Activated CD4-positive, alpha-beta memory T cell treated with anti-CD3 and anti-CD28 coated beads, Interleukin-2, amount 10 ng/mL, durations not matched to agents 7 days and 5 days (primary cell): ENCODE results near the gene RIN1. TPM values are rescaled to one million over a fixed set of nuclear protein-coding genes. Genes with fewer than 3 reads are reported as not detected.
"Not testable (repeated sequence)": the region's sequence is repeated elsewhere in the genome, so short reads cannot be mapped to it uniquely, and the experiment has no call there.

Experiments
- CTCF ChIA-PET: fragments of 350-600 bp; sonication (Branson Sonifier 250); formaldehyde crosslinking; loops from one replicate; lab custom pipeline; 2021; ENCODE audit warnings: antibody characterized with exemption, inconsistent platforms; lab: Charles Lee
- POLR2A ChIA-PET: fragments of 350-600 bp; sonication (Branson Sonifier 250); formaldehyde crosslinking; loops from one replicate; lab custom pipeline; 2021; ENCODE audit warnings: antibody characterized with exemption; lab: Charles Lee
- DNase-seq: peaks from one replicate; pipeline ENCODE4 v3.0.0-alpha.2; 2020
- H3K27ac Mint-ChIP-seq: one replicate; pipeline ENCODE4 v1.8.0; 2021; ENCODE audit warnings: mild to moderate bottlenecking, mixed read lengths
- H3K27me3 Mint-ChIP-seq: one replicate; pipeline ENCODE4 v1.8.0; 2021; ENCODE audit warnings: mixed read lengths
- H3K36me3 Mint-ChIP-seq: one replicate; pipeline ENCODE4 v1.8.0; 2021; ENCODE audit warnings: low read depth, mixed read lengths
- H3K4me1 Mint-ChIP-seq: one replicate; pipeline ENCODE4 v1.8.0; 2021; ENCODE audit warnings: mixed read lengths
- H3K4me3 Mint-ChIP-seq: one replicate; pipeline ENCODE4 v1.8.0; 2021; ENCODE audit warnings: mild to moderate bottlenecking, mixed read lengths
- H3K9me3 Mint-ChIP-seq: one replicate; pipeline ENCODE4 v1.8.0; 2021; ENCODE audit warnings: mixed read lengths
- total RNA-seq, 2 experiments: library from RNA; stranded (reverse); gene quantifications; one replicate each; pipeline ENCODE4 v1.2.3, GENCODE V29; 2021

The RIN1 gene, protein sequence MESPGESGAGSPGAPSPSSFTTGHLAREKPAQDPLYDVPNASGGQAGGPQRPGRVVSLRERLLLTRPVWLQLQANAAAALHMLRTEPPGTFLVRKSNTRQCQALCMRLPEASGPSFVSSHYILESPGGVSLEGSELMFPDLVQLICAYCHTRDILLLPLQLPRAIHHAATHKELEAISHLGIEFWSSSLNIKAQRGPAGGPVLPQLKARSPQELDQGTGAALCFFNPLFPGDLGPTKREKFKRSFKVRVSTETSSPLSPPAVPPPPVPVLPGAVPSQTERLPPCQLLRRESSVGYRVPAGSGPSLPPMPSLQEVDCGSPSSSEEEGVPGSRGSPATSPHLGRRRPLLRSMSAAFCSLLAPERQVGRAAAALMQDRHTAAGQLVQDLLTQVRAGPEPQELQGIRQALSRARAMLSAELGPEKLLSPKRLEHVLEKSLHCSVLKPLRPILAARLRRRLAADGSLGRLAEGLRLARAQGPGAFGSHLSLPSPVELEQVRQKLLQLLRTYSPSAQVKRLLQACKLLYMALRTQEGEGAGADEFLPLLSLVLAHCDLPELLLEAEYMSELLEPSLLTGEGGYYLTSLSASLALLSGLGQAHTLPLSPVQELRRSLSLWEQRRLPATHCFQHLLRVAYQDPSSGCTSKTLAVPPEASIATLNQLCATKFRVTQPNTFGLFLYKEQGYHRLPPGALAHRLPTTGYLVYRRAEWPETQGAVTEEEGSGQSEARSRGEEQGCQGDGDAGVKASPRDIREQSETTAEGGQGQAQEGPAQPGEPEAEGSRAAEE
- under 1 TPM; 0.43 to 0.73 TPM for total RNA-seq

GRCh38 chr11:66336234-66337102 lies at the start of gene RIN1:
Gene RIN1, minus strand, starts transcription at chr11:66336434. Its CDS starts 32 bp downstream, at chr11:66336402.
- ChIA-PET CTCF (interaction anchor here (0.6 to 2.2 kb wide), 3 partner anchors 24 to 84 kb away, joined by 3 to 23 read pairs (median 4); no protein-coding TSS in a partner anchor), POLR2A (interaction anchor here (0.7 to 3.8 kb wide), 6 partner anchors 7 to 47 kb away, joined by 3 to 19 read pairs (median 4); partner anchors contain the start of genes BRMS1 and SLC29A2)
- peak within 1 kb of the TSS; percentile 21 for H3K27ac Mint-ChIP-seq
- DNase-seq: peak; percentile 70
- no peaks in the 10 kb centered on the region for H3K9me3 Mint-ChIP-seq
- H3K4me3 Mint-ChIP-seq: no peak within 1 kb of the TSS
- peaks cover 25% of the 10 kb centered on the region for H3K4me1 Mint-ChIP-seq
- H3K36me3 Mint-ChIP-seq: peaks cover 24% of the 10 kb centered on the region
- H3K27me3 Mint-ChIP-seq: peaks cover 4% of the 10 kb centered on the region

GRCh38 chr11:66384316-66384715 lies 48.1 kb upstream of the RIN1 start:
- peaks cover 12% of the 10 kb centered on the region for H3K27me3 Mint-ChIP-seq
- CTCF ChIA-PET: interaction anchor here (0.9 to 6.5 kb wide), 4 partner anchors 19 to 73 kb away, joined by 3 to 52 read pairs (median 19); partner anchors contain the start of gene MRPL11
- not testable (repeated sequence) for H3K36me3 Mint-ChIP-seq, H3K27ac Mint-ChIP-seq, DNase-seq, H3K4me3 Mint-ChIP-seq, H3K4me1 Mint-ChIP-seq, H3K9me3 Mint-ChIP-seq
- POLR2A ChIA-PET: interaction anchor here (0.9 to 1.2 kb wide), 2 partner anchors 12 to 73 kb away, joined by 3 to 4 read pairs; no protein-coding TSS in a partner anchor

DNA sequence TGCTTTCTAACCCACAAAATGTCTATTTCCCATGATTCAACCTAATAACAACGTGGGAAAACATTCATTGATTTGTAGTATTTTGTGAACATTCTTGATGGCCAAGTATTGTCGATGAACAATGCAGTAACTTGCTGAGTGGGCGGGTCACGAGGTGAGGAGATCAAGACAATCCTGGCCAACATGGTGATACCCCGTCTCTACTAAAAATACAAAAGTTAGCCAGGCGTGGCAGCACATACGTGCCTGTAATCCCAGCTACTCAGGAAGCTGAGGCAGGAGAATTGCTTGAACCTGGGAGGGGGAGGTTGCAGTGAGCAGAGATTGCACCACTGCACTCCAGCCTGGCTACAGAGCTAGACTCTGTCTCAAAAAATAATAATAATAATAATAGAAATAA lies 44.0 kb upstream of the RIN1 start:
- H3K4me3 Mint-ChIP-seq, POLR2A ChIA-PET, H3K27ac Mint-ChIP-seq, H3K9me3 Mint-ChIP-seq, H3K4me1 Mint-ChIP-seq, H3K36me3 Mint-ChIP-seq, DNase-seq: not testable (repeated sequence)
- CTCF ChIA-PET: interaction anchor here (0.7 to 2.0 kb wide), 3 partner anchors 9 to 68 kb away, joined by 3 to 11 read pairs (median 7); no protein-coding TSS in a partner anchor
- H3K27me3 Mint-ChIP-seq: peaks cover 11% of the 10 kb centered on the region

DNA sequence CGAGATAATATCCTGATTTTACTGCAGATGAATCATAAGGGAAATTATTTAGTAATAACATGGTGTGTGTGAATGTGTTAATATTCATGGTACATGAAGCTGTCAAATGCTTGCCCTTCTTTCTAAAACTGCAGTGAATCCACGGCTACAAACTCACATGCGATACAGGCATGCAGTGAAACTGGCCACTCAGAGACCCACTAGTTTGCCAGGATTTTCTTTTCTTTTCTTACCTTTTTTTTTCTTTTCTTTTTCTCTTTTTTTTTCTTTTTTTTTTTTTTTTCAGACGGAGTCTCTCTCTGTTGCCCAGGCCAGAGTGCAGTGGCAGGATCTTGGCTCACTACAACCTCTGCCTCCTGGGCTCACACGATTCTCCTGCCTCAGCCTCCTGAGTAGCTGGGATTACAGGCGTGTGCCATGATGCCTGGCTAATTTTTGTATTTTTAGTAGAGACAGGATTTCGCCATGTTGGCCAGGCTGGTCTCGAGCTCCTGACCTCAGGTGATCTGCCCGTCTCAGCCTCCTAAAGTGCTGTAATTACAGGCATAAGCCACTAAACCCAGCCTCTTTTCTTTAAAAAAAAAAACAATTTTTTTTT lies 37.6 kb upstream of the RIN1 start:
- H3K36me3 Mint-ChIP-seq, H3K27ac Mint-ChIP-seq, DNase-seq, H3K4me3 Mint-ChIP-seq, H3K9me3 Mint-ChIP-seq, H3K27me3 Mint-ChIP-seq: not testable (repeated sequence)
- ChIA-PET POLR2A (interaction anchor here (0.6 kb wide), 1 partner anchor 12 kb away, joined by 3 read pairs; no protein-coding TSS in a partner anchor), CTCF (interaction anchor here (0.7 to 4.0 kb wide), 4 partner anchors 8 to 15 kb away, joined by 4 to 24 read pairs (median 8); no protein-coding TSS in a partner anchor)
- H3K4me1 Mint-ChIP-seq: peaks cover 19% of the 10 kb centered on the region

DNA sequence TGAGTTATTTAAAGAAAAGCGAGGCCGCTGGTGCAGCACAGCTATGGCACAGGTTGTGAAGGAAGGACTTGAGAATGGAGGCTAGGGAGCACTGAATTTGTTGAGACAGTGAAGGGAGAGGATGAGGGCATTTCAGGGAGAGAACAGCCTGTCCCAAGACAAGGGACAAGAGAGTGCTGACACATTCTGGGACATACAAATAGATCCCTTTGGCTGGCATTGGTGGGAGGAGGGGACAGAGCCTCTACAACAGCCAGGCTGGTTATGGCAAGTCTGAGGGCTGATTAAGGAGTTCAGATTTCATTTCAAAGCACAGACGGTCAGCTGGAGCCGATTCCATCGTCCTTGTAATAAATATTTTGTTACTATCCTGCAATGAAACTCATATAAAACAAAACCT lies 37.0 kb upstream of the RIN1 start:
- ChIA-PET POLR2A (no interaction called here), CTCF (interaction anchor here (2.1 to 4.0 kb wide), 3 partner anchors 10 to 16 kb away, joined by 8 to 24 read pairs (median 8); no protein-coding TSS in a partner anchor)
- Mint-ChIP-seq H3K27ac (no peak overlapping the region), H3K27me3 (peaks cover 9% of the 10 kb centered on the region), H3K4me1 (peaks cover 19% of the 10 kb centered on the region), H3K36me3 (no peaks in the 10 kb centered on the region), H3K9me3 (no peaks in the 10 kb centered on the region), H3K4me3 (peak overlapping the region; percentile 13)
- DNase-seq: no peak

- ChIA-PET POLR2A (interaction anchor here (0.6 to 3.7 kb wide), 17 partner anchors 8 to 756 kb away, joined by 3 to 23 read pairs (median 4); partner anchors contain the start of genes BRMS1, MRPL11, PELI3 and RIN1), CTCF (interaction anchor here (0.7 to 4.0 kb wide), 9 partner anchors 8 to 85 kb away, joined by 3 to 24 read pairs (median 5); partner anchors contain the start of gene MRPL11)
- Mint-ChIP-seq H3K9me3 (no peaks in the 10 kb centered on the region), H3K36me3 (no peaks in the 10 kb centered on the region), H3K4me1 (peaks cover 19% of the 10 kb centered on the region), H3K4me3 (peak within 1 kb of the TSS; percentile 80), H3K27ac (peak within 1 kb of the TSS; percentile 91), H3K27me3 (peaks cover 7% of the 10 kb centered on the region)
- DNase-seq: peak; percentile 79
Measured at GRCh38 chr11:66371627-66372415, 35.6 kb upstream of the RIN1 start, which contains the start of gene SLC29A2. Gene SLC29A2, minus strand, starts transcription at chr11:66371760. Its CDS starts 169 bp downstream, at chr11:66371591.

- Mint-ChIP-seq H3K27ac (no peak overlapping the region), H3K4me3 (peak overlapping the region; percentile 21), H3K27me3 (peaks cover 5% of the 10 kb centered on the region), H3K4me1 (peaks cover 19% of the 10 kb centered on the region), H3K9me3 (no peaks in the 10 kb centered on the region), H3K36me3 (no peaks in the 10 kb centered on the region)
- CTCF ChIA-PET: interaction anchor here (1.0 to 1.9 kb wide), 2 partner anchors 17 to 57 kb away, joined by 3 to 13 read pairs; no protein-coding TSS in a partner anchor
- POLR2A ChIA-PET: interaction anchor here (3.7 kb wide), 1 partner anchor 24 kb away, joined by 23 read pairs; the partner anchor contains the start of gene BRMS1
- no peak for DNase-seq
Measured at GRCh38 chr11:66369073-66369894, 33.0 kb upstream of the RIN1 start.

DNA sequence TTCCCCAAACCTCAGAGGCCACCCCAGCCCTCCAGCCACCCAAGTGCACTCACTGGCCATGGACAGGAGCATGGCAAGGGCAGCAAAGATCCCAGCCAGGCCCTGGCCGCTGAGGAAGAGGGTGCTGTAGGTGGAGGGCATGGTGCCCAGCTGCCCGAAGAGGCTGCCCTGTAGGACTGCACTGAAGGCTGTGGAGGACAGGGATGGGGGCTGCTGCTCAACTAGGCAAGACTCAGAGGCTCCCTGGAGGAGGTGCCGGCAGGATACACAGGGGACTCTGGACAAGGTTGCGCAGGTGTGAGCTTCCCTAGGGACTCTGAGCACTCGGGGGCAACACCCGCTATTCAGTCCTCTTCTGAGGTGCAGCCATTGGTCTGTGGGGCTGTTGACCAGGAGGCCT lies 32.2 kb upstream of the RIN1 start:
- Mint-ChIP-seq H3K9me3 (no peaks in the 10 kb centered on the region), H3K4me3 (no peak overlapping the region), H3K27me3 (peaks cover 3% of the 10 kb centered on the region), H3K27ac (no peak overlapping the region), H3K4me1 (peaks cover 19% of the 10 kb centered on the region), H3K36me3 (no peaks in the 10 kb centered on the region)
- ChIA-PET POLR2A (no interaction called here), CTCF (no interaction called here)
- DNase-seq: no peak

DNA sequence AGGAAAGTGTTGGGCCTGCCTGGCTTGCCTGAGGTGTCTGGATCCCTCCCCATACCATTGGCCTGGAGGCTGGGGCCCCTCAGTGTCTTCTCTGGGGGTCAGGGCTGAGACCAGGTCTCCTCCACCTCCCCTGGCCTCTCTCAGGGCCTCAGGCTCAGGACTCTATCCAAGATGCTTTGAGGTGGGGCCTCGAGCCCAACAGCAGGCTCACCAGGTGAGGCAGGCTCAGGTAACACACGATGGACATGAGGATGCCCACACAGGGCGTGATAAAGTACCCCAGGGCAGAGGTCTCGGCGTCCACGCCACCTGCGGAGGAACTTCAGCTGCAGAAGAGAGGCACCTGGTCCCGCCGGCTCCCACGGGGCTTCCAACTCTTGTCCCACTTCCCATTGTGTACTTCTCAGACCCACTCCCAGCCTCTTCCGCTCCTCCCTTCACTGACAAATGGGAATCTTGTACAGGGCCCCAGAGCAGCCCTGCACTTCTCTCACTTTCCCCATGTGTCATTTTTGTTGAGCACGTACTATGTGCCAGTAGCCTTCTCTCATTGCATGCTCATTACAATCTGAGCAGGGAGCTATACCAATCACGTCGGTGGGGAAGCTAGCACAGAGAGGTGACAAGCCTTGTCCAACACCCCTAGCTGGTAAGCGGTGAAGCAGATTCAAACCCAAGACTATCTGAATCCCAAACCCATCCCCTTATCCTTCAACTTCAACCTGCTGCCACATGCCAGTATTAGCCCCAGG lies 31.5 kb upstream of the RIN1 start:
- Mint-ChIP-seq H3K4me3 (no peak overlapping the region), H3K36me3 (no peaks in the 10 kb centered on the region), H3K27me3 (no peaks in the 10 kb centered on the region), H3K27ac (no peak overlapping the region), H3K9me3 (no peaks in the 10 kb centered on the region), H3K4me1 (peaks cover 17% of the 10 kb centered on the region)
- POLR2A ChIA-PET: no interaction called here
- CTCF ChIA-PET: interaction anchor here (1.3 to 5.6 kb wide), 2 partner anchors 17 to 55 kb away, joined by 4 to 35 read pairs; no protein-coding TSS in a partner anchor
- DNase-seq: no peak
